Activated naive CD4-positive, alpha-beta T cell treated with anti-CD3 and anti-CD28 coated beads, Interleukin-2, amount 10 ng/mL, durations not matched to agents 7 days and 5 days (primary cell): Measurements from ENCODE around the gene TMEM240.
"Not testable (repeated sequence)": the region's sequence is repeated elsewhere in the genome, so short reads cannot be mapped to it uniquely, and the experiment has no call there.

ENCODE experiments used
- CTCF ChIA-PET: fragments of 350-600 bp; sonication (Branson Sonifier 250); formaldehyde crosslinking; loops from one replicate; lab custom pipeline; 2021; ENCODE audit warnings: antibody characterized with exemption; lab: Charles Lee
- DNase-seq: peaks from one replicate; pipeline ENCODE4 v3.0.0-alpha.2; 2020
- H3K27ac Mint-ChIP-seq: one replicate; pipeline ENCODE4 v1.8.0; 2021; ENCODE audit warnings: mild to moderate bottlenecking, moderate library complexity, mixed read lengths
- H3K27me3 Mint-ChIP-seq: one replicate; pipeline ENCODE4 v1.8.0; 2021; ENCODE audit warnings: mild to moderate bottlenecking, mixed read lengths
- H3K36me3 Mint-ChIP-seq: one replicate; pipeline ENCODE4 v1.8.0; 2021; ENCODE audit warnings: mixed read lengths
- H3K4me1 Mint-ChIP-seq: one replicate; pipeline ENCODE4 v1.8.0; 2021; ENCODE audit warnings: mixed read lengths
- H3K4me3 Mint-ChIP-seq: one replicate; pipeline ENCODE4 v1.8.0; 2021; ENCODE audit warnings: mild to moderate bottlenecking, moderate library complexity, mixed read lengths
- H3K9me3 Mint-ChIP-seq: one replicate; pipeline ENCODE4 v1.8.0; 2021; ENCODE audit warnings: mixed read lengths

TMEM240 gene

GRCh38 chr1:1512425-1512824 is 28.0 kb downstream of the TMEM240 start:
- H3K4me3 Mint-ChIP-seq = peak overlapping the region; percentile 70
- H3K4me1 Mint-ChIP-seq = peaks cover 12% of the 10 kb centered on the region
- H3K27me3 Mint-ChIP-seq, H3K36me3 Mint-ChIP-seq, CTCF ChIA-PET, H3K9me3 Mint-ChIP-seq: not testable (repeated sequence)
- DNase-seq = peak; percentile 52
- peak overlapping the region; percentile 52 for H3K27ac Mint-ChIP-seq

GRCh38 chr1:1511533-1512285 is 28.7 kb downstream of the TMEM240 start, which contains the start of gene ATAD3A:
Gene ATAD3A (plus strand): TSS chr1:1512162. CDS start chr1:1512269, 107 bp downstream.
- H3K4me1 Mint-ChIP-seq = peaks cover 15% of the 10 kb centered on the region
- CTCF ChIA-PET = interaction anchor here (1.1 kb wide), 1 partner anchor 140 kb away, joined by 3 read pairs; no protein-coding TSS in a partner anchor

GRCh38 chr1:1510912-1511532 is 29.4 kb downstream of the TMEM240 start:
- peak; percentile 30 for DNase-seq
- Mint-ChIP-seq H3K27ac (peak overlapping the region; percentile 92), H3K4me3 (peak overlapping the region; percentile 81), H3K9me3 (no peaks in the 10 kb centered on the region), H3K36me3 (no peaks in the 10 kb centered on the region), H3K27me3 (no peaks in the 10 kb centered on the region), H3K4me1 (peaks cover 18% of the 10 kb centered on the region)
- CTCF ChIA-PET = interaction anchor here (1.1 kb wide), 1 partner anchor 139 kb away, joined by 3 read pairs; no protein-coding TSS in a partner anchor

More at GRCh38 chr1:1511533-1512285, 28.7 kb downstream of the TMEM240 start, which contains the start of gene ATAD3A:
- Mint-ChIP-seq H3K36me3 (no peaks in the 10 kb centered on the region), H3K9me3 (no peaks in the 10 kb centered on the region), H3K4me3 (peak within 1 kb of the TSS; percentile 81), H3K27ac (peak within 1 kb of the TSS; percentile 92), H3K27me3 (no peaks in the 10 kb centered on the region)
- peak; percentile 98 for DNase-seq

GRCh38 chr1:1509465-1509850 is 31.0 kb downstream of the TMEM240 start:
- H3K27me3 Mint-ChIP-seq, H3K4me3 Mint-ChIP-seq, H3K27ac Mint-ChIP-seq, DNase-seq, H3K9me3 Mint-ChIP-seq, H3K36me3 Mint-ChIP-seq, CTCF ChIA-PET: not testable (repeated sequence)
- H3K4me1 Mint-ChIP-seq = peaks cover 30% of the 10 kb centered on the region

GRCh38 chr1:1508775-1509464 is 31.5 kb downstream of the TMEM240 start:
- DNase-seq, H3K4me3 Mint-ChIP-seq, H3K27me3 Mint-ChIP-seq, H3K36me3 Mint-ChIP-seq, CTCF ChIA-PET, H3K27ac Mint-ChIP-seq, H3K9me3 Mint-ChIP-seq: not testable (repeated sequence)
- H3K4me1 Mint-ChIP-seq = peaks cover 30% of the 10 kb centered on the region

GRCh38 chr1:1507305-1507704 is 33.1 kb downstream of the TMEM240 start:
- no peak overlapping the region for H3K4me3 Mint-ChIP-seq
- H3K9me3 Mint-ChIP-seq = no peaks in the 10 kb centered on the region
- no peaks in the 10 kb centered on the region for H3K36me3 Mint-ChIP-seq
- DNase-seq = no peak
- CTCF ChIA-PET = no interaction called here
- peak overlapping the region; percentile 76 for H3K27ac Mint-ChIP-seq
- H3K27me3 Mint-ChIP-seq = no peaks in the 10 kb centered on the region
- H3K4me1 Mint-ChIP-seq = peaks cover 23% of the 10 kb centered on the region

- H3K4me3 Mint-ChIP-seq = peak overlapping the region; percentile 32
- CTCF ChIA-PET = interaction anchor here (1.2 to 2.2 kb wide), 3 partner anchors 65 to 134 kb away, joined by 4 to 8 read pairs (median 8); no protein-coding TSS in a partner anchor
- not testable (repeated sequence) for H3K9me3 Mint-ChIP-seq, H3K27me3 Mint-ChIP-seq, DNase-seq, H3K36me3 Mint-ChIP-seq
- peak overlapping the region; percentile 85 for H3K27ac Mint-ChIP-seq
- H3K4me1 Mint-ChIP-seq = peaks cover 19% of the 10 kb centered on the region
These were observed 34.6 kb downstream of the TMEM240 start for GRCh38 chr1:1505801-1506200.

GRCh38 chr1:1505366-1505798 is 35.0 kb downstream of the TMEM240 start:
- peak overlapping the region; percentile 47 for H3K4me3 Mint-ChIP-seq
- not testable (repeated sequence) for H3K9me3 Mint-ChIP-seq, H3K36me3 Mint-ChIP-seq, H3K27me3 Mint-ChIP-seq
- DNase-seq = peak; percentile 39
- CTCF ChIA-PET = interaction anchor here (1.2 to 2.2 kb wide), 7 partner anchors 41 to 134 kb away, joined by 3 to 8 read pairs (median 4); partner anchors contain the start of gene CCNL2
- peaks cover 17% of the 10 kb centered on the region for H3K4me1 Mint-ChIP-seq
- H3K27ac Mint-ChIP-seq = peak overlapping the region; percentile 85

- not testable (repeated sequence) for H3K36me3 Mint-ChIP-seq, H3K9me3 Mint-ChIP-seq, H3K27me3 Mint-ChIP-seq
- H3K27ac Mint-ChIP-seq = peak overlapping the region; percentile 85
- peak; percentile 88 for DNase-seq
- CTCF ChIA-PET = interaction anchor here (0.6 to 2.2 kb wide), 11 partner anchors 10 to 133 kb away, joined by 3 to 8 read pairs (median 4); partner anchors contain the start of genes AURKAIP1 and CCNL2
- peak overlapping the region; percentile 47 for H3K4me3 Mint-ChIP-seq
- H3K4me1 Mint-ChIP-seq = peaks cover 17% of the 10 kb centered on the region
These were observed 35.6 kb downstream of the TMEM240 start for GRCh38 chr1:1504777-1505365.

GRCh38 chr1:1495461-1495975 is 44.9 kb downstream of the TMEM240 start:
- H3K4me3 Mint-ChIP-seq, H3K27ac Mint-ChIP-seq, H3K9me3 Mint-ChIP-seq, H3K4me1 Mint-ChIP-seq, H3K27me3 Mint-ChIP-seq, DNase-seq: not testable (repeated sequence)
- H3K36me3 Mint-ChIP-seq = peaks cover 29% of the 10 kb centered on the region
- CTCF ChIA-PET = interaction anchor here (1.2 kb wide), 1 partner anchor 9 kb away, joined by 4 read pairs; no protein-coding TSS in a partner anchor

GRCh38 chr1:1494311-1494710 is 46.1 kb downstream of the TMEM240 start:
- H3K27ac Mint-ChIP-seq = not testable (repeated sequence)

GRCh38 chr1:1491601-1492000 is 48.8 kb downstream of the TMEM240 start:
- Mint-ChIP-seq H3K27me3 (no peaks in the 10 kb centered on the region), H3K36me3 (peaks cover 42% of the 10 kb centered on the region), H3K27ac (no peak overlapping the region), H3K9me3 (peaks cover 8% of the 10 kb centered on the region), H3K4me3 (no peak overlapping the region), H3K4me1 (no peaks in the 10 kb centered on the region)
- CTCF ChIA-PET = no interaction called here
- DNase-seq = no peak

More at GRCh38 chr1:1494311-1494710, 46.1 kb downstream of the TMEM240 start:
- not testable (repeated sequence) for H3K4me1 Mint-ChIP-seq, H3K4me3 Mint-ChIP-seq, H3K9me3 Mint-ChIP-seq, H3K27me3 Mint-ChIP-seq, DNase-seq
- H3K36me3 Mint-ChIP-seq = peaks cover 39% of the 10 kb centered on the region
- CTCF ChIA-PET = interaction anchor here (1.2 kb wide), 1 partner anchor 10 kb away, joined by 4 read pairs; no protein-coding TSS in a partner anchor

GRCh38 chr1:1490633-1491230 is 49.7 kb downstream of the TMEM240 start:
- peaks cover 42% of the 10 kb centered on the region for H3K36me3 Mint-ChIP-seq

More at GRCh38 chr1:1490633-1491230, 49.7 kb downstream of the TMEM240 start:
- Mint-ChIP-seq H3K9me3 (peaks cover 8% of the 10 kb centered on the region), H3K4me3 (no peak overlapping the region), H3K27ac (no peak overlapping the region), H3K4me1 (no peaks in the 10 kb centered on the region), H3K27me3 (no peaks in the 10 kb centered on the region)
- CTCF ChIA-PET = interaction anchor here (0.6 kb wide), 1 partner anchor 54 kb away, joined by 3 read pairs; no protein-coding TSS in a partner anchor
- no peak for DNase-seq
